HG02588 (cell line): Measurements from ENCODE around the gene BAIAP2.

ENCODE experiments used
- ATAC-seq: cut with Tn5 transposase; IDR thresholded peaks from one replicate; pipeline ENCODE4 v1.9.1; 2021; ENCODE audit warnings: mild to moderate bottlenecking, moderate library complexity; ENCODE audit not compliant: unreplicated experiment

BAIAP2 gene

GRCh38 chr17:81034779-81035520, at the start of gene BAIAP2:
Gene BAIAP2 (plus strand): TSS chr17:81035151. CDS start chr17:81035255, 104 bp downstream.
- peak; percentile 43 for ATAC-seq

GRCh38 chr17:80986046-80986445, 48.9 kb upstream of the BAIAP2 start:
- ATAC-seq = no peak

GRCh38 chr17:80986816-80987475, 48.0 kb upstream of the BAIAP2 start:
- no peak for ATAC-seq

GRCh38 chr17:80987941-80988461, 47.0 kb upstream of the BAIAP2 start:
- no peak for ATAC-seq

- no peak for ATAC-seq
Observed at GRCh38 chr17:80989586-80989913, 45.4 kb upstream of the BAIAP2 start.

GRCh38 chr17:80990921-80991644, 43.9 kb upstream of the BAIAP2 start:
- ATAC-seq = no peak

GRCh38 chr17:80991645-80992076, 43.3 kb upstream of the BAIAP2 start, which contains the start of gene CHMP6:
Gene CHMP6 (plus strand): TSS chr17:80991841. CDS start chr17:80991919, 78 bp downstream.
- ATAC-seq = peak; percentile 53

GRCh38 chr17:80992077-80992947, 42.6 kb upstream of the BAIAP2 start:
- peak; percentile 17 for ATAC-seq

GRCh38 chr17:80992948-80993624, 41.9 kb upstream of the BAIAP2 start:
- ATAC-seq = no peak

GRCh38 chr17:80995131-80995530, 39.8 kb upstream of the BAIAP2 start:
- no peak for ATAC-seq

- no peak for ATAC-seq
Observed at GRCh38 chr17:80996422-80997305, 38.3 kb upstream of the BAIAP2 start.

GRCh38 chr17:80997424-80998117, 37.4 kb upstream of the BAIAP2 start:
- no peak for ATAC-seq

- ATAC-seq = no peak
Observed at GRCh38 chr17:80998118-80998747, 36.7 kb upstream of the BAIAP2 start.

- ATAC-seq = no peak
Observed at GRCh38 chr17:80998748-80999535, 36.0 kb upstream of the BAIAP2 start.

GRCh38 chr17:80999536-81000333, 35.2 kb upstream of the BAIAP2 start:
- no peak for ATAC-seq

- no peak for ATAC-seq
Observed at GRCh38 chr17:81000334-81000630, 34.7 kb upstream of the BAIAP2 start.
